Measurements from ENCODE around the gene TOR4A.

TOR4A gene

GRCh38 chr9:137313956-137314560, 36.5 kb downstream of the TOR4A start:
- TF ChIP-seq, protein P1, sequence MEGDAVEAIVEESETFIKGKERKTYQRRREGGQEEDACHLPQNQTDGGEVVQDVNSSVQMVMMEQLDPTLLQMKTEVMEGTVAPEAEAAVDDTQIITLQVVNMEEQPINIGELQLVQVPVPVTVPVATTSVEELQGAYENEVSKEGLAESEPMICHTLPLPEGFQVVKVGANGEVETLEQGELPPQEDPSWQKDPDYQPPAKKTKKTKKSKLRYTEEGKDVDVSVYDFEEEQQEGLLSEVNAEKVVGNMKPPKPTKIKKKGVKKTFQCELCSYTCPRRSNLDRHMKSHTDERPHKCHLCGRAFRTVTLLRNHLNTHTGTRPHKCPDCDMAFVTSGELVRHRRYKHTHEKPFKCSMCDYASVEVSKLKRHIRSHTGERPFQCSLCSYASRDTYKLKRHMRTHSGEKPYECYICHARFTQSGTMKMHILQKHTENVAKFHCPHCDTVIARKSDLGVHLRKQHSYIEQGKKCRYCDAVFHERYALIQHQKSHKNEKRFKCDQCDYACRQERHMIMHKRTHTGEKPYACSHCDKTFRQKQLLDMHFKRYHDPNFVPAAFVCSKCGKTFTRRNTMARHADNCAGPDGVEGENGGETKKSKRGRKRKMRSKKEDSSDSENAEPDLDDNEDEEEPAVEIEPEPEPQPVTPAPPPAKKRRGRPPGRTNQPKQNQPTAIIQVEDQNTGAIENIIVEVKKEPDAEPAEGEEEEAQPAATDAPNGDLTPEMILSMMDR (conservative IDR thresholded peaks at IDR 0.05): no peak
- no peak overlapping the region for H3K27ac ChIP-seq

DNA sequence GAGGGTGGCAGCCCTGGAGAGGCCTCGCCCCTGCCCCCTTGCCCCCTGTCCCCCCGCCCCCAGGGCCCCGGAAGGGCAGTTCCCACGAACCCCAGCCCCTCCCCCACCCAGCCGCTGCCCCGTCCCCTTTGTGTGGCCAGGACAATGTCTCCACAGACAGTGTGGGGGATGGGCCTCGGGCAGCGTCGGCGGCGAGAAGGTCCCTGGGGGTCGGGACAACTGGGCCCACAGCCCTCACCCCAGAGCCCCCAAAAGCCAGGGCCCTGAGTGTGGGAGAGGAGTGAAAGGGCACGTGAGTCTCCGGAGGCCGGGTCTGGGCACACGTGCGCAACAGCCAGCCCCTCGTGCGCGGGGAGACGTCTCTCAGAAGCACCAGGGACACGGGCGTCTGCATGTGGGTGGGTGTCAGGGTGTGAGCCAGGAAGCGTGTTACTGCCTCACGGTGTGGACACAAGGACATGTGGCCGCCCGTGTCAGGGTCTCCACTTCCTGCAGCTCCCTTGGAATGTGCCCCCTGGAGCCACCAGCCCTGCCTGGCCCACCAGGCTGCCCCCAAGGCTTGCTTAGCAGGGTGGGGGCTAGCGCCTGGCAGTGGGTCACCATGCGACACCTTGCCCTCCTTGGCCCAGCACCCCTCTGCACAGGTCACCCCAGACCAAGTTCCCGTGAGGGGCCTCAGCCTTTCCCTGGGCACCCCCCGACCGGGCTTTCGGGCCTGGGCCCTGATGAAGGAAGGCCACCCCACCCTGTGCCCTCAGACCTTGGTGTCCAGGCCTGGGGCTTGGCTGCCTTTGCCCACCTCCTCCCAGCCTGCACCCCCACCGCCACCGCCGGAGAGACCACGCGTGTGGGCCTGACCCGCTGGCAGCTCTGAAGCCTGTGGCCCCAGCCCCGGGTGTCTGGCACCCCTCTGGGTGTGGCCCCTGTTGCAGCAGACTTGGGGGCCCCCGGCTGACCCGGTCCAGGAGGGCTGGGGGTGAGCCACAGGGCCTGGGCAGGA, 37.3 kb downstream of the TOR4A start:
- TF ChIP-seq, protein P1 (conservative IDR thresholded peaks at IDR 0.05): no peak
- H3K27ac ChIP-seq: peak overlapping the region; percentile 31; the same call in 1 of the 2 replicates

- H3K27ac ChIP-seq: peak overlapping the region; percentile 31; the same call in 1 of the 2 replicates
- TF ChIP-seq, protein P1 (conservative IDR thresholded peaks at IDR 0.05): no peak
Observed at GRCh38 chr9:137315581-137316011, 38.1 kb downstream of the TOR4A start.

DNA sequence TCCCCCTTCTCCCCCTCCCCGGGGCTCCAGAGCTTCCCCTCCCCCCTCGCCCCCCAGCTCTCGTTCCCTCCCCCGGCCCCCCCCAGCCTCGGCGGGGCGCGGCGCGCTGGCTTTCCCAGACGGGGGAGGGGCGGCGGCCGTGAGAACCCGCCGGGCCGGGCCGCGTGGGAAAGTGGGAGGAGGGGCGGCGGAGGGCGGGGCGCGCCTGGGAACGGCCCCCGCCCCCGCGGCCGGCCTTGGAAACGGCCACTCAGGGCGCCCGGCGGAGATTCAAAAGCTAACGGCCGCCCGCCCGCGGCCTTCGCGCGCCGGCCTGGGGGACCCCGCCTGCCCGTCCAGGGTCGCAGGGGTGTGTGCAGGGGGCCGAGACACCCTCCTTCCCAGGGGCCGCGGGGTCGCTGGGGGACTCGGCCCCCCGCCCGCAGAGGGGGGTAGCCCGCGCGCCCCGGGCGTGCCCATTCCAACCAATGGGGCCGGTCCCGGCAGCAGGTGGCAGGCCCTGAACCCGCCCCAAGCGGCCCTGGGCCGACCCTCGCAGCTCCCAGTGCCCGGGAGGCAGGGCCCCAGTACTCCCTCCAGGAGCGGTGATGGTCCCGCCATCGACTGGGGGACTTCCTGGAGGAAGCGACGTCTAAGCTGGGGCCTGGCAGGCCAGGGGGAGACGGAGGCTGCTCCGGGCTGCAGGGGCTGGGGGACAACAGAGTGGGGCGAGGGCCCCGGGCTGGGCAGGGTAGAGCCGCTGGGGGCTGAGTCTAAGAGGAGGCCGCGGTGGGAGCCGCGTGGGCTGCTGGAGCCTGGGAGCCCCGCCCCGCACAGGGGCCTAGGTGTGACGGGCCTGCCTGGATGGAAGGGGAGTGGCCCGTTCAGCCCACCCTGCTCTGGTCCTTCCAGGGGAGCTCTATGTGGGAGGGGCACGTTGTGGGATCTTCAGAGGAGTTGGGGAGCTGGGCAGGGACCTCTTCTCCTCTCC, 38.8 kb downstream of the TOR4A start:
- H3K27ac ChIP-seq: peak overlapping the region; percentile 31; the same call in 1 of the 2 replicates

GRCh38 chr9:137317021-137317717, 39.6 kb downstream of the TOR4A start:
- TF ChIP-seq, protein P1 (conservative IDR thresholded peaks at IDR 0.05): no peak
- H3K27ac ChIP-seq: no peak overlapping the region; the same call in 1 of the 2 replicates

More for the DNA sequence above, 38.8 kb downstream of the TOR4A start:
- TF ChIP-seq, protein P1 (conservative IDR thresholded peaks at IDR 0.05): no peak

GRCh38 chr9:137317718-137318511, 40.4 kb downstream of the TOR4A start:
- TF ChIP-seq, protein P1 (conservative IDR thresholded peaks at IDR 0.05): no peak

More at GRCh38 chr9:137317718-137318511, 40.4 kb downstream of the TOR4A start:
- H3K27ac ChIP-seq: no peak overlapping the region
